Measurements from ENCODE around the gene SIRPB2.

SIRPB2 gene

DNA sequence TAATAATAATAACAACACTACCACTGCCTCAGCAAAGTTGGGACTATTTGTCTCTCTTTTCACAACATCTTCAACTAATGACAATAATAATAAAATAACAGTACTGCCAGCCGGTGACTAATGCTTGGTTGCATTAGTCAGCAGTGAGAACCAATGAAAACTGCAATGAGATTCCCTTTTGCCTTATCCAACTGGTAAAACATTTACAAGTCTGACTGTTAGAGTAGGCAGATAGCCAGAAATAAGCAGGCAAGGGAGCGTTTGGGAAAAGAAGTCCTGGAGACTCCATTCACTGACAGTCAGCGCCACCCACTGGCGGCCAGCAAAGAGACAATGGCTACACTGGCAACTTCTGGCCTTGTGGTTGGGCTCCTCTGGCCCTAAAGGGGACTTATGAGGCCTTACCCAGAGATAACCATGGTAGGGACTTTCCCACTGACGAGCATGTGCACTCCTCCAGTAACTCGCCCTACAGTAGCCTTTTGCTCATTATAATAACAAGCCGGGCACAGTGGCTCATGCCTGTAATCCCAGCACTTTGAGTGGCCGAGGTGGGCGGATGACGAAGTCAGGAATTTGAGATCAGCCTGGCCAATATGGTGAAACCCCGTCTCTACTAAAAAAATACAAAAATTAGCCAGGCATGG lies 21.2 kb downstream of the SIRPB2 start:
- peak; percentile 72 for DNase-seq

DNA sequence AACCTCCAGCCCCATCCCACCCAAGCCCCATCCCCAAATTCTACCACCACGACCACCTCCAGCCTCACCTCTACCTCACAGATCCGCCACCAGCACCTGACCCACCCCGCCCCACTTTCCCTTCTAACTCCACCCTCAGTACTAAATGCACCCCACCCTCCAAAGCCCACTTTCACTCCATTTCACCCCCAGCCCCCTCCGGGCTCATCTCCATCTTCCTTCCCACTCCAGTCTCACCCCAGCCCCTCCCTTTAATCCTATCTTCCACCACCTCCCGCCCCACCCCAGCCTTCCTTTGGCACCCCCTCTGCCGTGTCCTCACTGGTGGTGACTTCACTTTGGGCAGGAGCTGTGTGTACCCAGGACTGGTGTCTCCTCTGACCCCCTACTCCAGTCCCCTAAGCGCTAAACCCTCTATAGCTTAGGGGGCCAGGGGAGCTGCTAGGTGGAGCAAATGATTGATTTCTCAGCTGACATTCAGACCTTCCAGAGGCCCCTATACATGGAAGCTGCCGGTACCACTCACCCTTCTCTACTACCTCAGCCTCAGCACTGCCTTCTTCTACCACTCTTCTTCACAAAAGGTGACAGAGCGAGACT lies 21.8 kb downstream of the SIRPB2 start:
- DNase-seq = no peak

DNA sequence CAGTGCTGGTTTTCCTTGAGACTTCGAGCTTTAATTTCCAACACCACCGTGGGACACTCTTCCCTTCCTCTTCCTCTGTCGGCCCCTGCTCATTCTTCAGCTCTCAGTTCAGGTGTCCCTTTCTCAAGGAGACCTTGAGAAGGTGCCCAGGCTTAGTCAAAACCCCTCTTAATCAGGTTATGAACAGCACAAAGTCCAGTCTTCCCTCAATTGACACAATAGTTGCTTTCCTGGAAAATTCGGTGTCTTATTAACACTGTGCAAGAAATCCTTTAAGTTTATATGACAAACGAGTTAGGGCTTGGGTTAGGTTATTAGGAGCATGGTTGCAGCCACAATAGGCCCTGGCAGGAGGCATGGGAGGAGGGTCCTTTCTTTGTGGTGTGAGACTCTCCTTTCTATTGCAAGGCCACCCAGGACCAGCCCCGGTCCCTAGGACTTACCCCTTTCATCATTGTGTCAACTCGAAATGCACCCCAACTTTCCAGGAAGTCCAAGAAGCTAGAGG lies 23.0 kb downstream of the SIRPB2 start:
- no peak for DNase-seq

DNA sequence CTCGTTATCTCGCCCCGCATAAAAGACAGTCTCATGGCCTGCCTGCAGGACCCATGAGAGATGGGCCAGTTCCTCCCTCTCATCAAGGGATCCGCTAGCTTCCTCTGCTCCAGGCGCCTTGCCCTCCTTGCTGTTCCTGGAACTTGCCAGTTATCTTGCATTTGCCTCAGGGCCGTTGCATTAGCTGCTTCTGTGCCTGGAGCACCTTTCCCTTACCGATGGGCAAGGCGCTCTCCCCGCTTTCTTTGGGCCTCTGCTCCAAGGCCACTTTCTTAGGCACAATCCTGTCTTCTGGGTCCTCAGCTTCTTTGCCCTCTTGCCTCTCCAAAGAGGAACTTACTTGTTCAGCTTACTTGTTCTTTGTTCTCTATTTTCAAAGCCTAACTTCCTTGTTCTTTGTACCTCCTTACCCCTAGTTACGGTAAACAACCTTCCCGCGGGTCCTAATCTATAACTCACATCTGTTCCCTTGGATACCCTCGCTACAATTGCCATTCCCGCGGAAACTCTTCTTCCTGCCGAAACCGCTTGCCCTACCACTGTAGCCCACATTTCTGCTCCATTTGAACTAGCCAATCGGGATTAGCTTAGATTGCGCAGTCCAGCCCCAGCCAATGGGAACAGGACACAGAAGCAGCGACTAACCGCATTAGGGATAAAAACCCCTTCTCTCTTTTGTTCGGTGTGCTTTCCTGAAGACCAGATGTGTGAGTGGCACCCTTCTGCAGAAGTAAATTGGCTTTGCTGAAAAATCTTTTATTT lies 23.7 kb downstream of the SIRPB2 start:
- DNase-seq = no peak

DNA sequence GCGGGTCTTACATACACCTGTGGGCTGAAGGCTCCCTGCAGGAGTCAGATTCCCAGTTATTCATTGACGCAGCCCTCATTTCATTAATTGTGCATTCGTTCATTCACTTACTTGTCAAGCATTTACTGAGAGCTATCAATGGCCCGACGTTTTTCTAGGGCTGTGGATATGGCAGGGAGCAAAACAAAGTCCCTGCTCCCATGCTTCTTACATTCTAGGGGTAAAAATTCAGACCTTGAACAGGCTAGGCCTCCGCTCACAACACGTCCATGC lies 24.2 kb downstream of the SIRPB2 start:
- DNase-seq = no peak

DNA sequence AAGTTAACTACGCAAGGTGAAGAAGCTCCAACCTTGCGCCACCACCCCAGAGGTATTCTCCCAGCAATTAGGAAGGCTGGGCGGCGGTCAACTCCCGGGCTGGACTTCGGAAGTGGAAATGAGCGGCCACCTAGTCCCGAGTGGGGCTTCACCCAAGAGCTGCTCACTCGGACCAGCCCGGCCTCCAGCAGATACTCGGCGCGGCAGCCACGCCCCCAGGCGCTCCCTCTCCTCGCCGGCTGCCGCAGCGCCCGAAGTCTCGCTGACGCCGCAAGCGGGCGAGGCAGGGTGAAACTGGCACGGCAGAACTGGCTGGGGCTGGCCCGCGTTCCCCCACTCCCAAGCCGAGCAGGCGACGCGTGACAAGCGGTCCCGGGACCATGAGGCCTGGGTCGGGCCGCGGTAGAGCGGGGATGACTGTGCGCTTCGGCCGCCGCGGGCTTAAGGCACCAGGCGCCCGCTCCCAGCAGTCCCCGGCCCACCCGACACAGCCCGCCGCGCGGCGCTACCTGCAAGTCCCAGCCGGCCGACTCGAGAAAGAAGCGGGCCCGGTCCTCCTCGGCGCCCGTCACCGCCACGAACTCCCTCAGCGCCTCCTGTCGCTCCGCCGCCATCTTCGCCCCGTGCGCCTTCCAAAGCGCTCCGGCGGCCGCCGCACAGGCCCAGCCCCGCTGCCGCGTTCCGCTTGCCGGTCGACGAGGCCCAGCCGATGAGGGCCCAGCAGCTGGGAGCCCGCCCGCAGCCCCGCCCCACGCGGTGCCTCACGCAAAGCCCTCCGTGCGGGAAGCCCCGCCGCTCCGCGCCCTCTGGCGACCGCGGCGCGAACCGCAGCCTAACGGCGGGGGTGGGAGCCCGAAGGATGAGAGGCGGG lies 24.8 kb downstream of the SIRPB2 start, which contains the start of gene NSFL1C:
Gene NSFL1C (minus strand): TSS at position 639 of the 871 bp plus-strand sequence. CDS start 25 bp downstream, at position 614.
- peak; percentile 90 for DNase-seq

DNA sequence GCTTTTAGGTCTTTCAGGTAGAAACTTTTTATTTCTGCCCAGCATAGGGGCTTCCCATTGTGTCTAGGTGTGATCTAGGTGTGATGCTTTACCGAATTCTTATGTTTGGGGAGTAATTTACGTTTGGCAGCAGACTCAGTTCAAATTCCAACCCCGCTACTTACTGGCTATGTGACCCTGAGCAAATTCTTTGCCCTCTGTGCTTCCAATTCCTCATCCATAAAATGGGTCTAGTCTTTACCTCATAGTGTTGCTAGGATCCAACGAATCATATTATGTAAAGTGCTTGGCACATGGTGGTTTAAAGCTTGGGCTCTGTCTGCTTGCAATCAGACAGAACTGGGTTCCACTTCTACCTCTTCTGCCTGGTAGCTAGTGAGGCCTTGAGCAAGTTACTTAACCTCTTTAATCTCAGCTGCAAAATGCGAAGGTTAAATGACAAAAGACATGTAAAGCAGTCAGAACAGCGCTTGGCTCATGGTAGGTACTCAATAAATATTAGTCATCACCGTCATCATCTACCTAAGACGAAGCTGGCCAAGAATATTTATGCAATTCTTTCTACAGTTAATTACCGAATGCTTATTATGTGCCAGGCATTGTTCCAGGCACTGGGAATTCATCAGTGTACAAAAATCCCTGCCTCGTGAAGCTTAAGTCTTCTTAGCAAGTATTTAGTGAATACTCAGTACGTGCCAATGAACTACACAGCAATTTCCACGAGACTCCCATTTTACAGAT lies 25.6 kb downstream of the SIRPB2 start:
- no peak for DNase-seq

DNA sequence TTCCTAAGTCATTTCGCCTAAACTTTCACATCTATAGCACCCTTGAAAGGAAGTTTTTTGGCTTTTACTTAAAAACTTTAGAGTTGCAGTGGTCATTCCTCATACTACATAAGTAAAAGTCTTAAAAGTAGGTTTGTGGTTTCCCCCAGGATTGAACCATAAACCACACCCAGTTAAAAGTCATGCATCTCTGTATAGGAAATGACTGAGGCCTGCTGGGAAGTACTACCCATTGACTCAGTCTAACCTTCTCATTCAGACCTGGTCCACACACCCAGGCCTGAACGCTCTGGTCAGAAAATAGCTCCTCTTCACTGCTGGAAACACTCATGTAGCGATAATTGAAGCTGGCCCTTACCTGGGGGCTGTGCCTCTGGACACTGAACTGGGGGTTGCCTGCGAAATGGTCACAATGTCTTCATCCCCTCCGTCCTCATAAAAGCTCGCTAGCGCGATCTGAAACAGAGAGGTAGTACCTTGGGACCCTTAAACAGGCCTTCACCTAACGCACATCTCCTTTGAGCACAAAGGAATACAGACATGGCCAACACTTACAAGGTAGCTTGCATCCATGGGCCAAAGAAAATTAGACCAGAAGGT lies 27.1 kb downstream of the SIRPB2 start:
- DNase-seq = no peak

DNA sequence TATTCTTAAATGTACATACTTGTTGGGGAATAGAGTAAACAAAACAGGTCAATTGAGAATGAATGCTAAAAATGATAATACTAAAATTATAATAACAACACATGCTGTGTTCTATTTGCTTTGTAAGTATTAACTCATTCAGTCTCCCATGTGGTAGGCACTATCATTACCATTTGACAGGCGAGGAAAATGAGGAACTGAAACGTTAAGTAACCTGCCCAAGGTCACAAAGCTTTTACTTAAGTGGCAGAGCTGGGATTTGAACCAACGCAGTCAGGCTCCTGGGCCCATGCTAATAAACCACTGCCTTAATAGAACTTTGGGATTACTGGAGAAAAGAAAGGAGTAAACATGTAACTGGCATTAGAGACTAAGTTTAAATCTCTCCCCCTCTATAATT lies 28.4 kb downstream of the SIRPB2 start:
- DNase-seq = no peak

DNA sequence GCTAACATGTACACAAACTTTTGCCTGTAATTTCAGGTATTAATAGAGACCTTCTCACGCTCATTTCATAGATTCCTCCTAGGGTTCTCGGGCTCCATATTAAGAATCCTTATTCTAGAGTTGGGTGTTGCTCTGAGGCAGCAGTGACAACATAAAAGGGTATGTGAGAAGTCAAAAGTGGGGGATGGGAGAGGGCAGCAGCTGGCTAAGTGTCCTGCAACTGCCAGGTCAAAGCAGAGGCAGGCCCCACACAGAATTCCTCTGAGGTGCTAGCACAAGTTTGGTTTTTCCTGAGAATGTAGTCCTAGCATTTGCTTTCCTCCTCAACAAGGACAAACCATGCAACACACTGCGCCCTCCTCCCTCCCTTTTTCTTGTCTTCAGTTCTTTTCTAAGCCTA lies 29.2 kb downstream of the SIRPB2 start:
- DNase-seq = no peak

DNA sequence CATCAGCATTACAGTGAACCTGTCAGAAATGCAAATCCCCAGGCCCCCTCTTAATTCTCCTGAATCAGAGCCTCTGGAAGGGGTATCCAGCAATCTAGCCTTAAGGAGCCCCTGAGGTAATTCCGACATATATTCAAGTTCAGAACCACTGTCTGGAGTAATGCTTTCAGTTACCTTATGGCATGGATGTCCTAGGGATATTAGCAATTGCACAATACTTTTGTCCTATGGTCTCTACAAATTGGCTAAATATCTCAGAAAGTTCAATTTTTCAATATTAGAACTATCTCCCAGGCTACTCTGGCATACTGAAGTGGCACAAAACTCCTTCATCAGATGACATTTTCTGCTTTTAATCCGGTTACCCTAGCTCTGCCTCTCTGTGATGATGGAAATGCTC lies 30.9 kb downstream of the SIRPB2 start:
- DNase-seq = no peak

DNA sequence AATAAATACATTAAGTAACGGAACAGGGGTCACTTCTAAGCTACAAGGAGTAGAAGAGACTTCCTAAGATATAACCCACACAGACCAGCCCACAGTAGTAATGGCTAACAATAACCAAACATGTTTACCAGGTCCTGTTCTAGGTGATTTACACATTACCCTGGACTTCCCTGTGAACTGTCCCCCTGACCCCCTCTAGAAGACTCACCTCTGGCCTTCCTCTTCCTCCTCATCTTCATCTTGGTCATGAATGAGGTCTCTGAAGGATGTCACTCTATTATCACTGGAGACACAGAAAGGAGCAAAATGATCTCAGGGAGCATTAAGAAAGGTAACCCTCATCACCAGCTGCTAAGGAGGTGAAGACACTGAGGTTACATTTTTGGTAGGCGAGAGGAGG lies 33.2 kb downstream of the SIRPB2 start:
- no peak for DNase-seq

DNA sequence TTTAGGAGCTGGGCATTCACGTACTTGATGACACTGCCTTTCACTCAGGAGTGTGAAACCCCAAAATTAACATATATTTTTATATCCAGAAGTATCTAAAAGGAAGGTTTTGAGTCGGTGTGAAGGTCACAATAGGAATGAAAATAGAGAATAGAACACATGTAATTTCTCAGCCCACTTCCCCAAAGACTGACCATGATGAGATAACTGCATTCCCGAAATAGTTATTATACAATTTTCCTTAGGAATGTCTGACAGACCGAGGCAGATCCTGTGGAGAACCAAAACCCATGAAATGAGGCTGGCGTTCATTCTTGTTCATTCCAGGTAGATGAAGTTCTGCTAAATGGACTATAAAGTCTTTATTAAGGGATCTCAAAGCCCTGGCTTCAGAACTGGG lies 34.9 kb downstream of the SIRPB2 start:
- DNase-seq = no peak

DNA sequence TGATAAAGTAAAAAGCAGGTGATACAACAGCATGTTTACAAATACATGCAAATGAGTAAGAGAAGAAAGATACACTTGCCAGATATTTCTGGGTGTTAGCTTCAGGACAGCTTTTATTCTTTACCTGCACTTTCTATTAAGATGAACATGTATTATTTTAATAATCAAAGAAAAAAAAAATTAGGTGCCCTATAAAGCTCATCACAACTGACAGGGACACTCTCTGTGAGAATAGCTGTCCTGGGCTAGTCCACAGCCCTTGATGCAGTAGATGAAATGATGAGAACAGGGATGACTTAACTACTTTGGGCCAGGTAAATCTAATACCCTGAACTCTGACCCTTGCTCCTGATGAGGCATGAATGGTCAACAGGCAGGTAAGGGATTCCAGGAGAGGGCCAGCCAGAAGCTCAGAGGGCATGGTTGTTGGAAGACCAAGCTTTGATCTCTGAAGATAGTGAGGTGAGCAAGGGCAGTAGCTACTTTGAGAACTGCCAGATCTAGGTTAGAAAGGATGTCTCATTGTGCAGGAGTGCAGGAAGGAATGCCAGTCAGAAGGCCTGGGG lies 40.2 kb downstream of the SIRPB2 start:
- no peak for DNase-seq

DNA sequence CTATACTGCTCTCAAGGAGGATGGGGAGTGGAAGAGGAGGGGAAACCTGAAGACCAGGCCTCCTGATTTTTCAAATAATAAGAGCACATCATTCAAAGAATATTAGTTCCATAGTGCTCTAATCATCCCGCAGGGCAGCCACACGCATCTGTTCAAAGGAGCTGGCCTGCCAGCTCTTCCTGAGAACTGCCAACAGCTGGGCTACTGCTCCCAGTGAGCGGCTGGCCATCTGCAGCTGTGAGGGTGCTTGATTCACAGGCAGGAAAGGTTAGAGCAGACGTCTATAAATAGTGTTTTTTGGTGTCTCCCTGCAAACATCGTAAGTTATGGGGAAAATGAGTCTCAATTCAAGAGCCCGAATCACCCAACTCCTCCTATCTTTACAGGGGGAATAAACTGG lies 41.9 kb downstream of the SIRPB2 start:
- DNase-seq = no peak

DNA sequence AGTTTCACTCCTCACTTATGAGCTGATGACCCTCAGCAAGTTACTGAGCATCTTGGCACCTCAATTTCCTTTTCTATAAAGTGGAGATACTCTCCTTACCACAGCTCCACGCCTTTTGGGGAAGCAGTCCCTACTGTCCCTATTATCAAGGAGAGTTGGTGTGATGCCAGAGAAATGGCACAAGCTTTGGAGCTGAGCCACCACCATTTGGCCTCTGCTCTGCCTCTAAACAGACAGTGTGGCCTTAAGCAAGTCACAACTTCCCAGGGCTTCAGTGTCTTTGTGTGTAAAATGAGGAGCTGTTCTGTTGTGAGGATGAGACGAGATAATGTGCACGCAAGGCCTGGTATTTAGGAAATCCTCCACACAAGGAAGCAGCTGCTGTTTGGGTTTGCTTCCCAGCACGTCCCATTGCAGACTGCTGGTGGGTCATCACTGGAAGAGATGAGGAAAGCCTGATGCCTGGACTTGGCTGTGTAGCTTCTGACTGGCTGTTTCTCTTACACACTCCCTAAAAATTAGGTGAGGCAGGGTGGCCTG lies 43.1 kb downstream of the SIRPB2 start:
- no peak for DNase-seq

DNA sequence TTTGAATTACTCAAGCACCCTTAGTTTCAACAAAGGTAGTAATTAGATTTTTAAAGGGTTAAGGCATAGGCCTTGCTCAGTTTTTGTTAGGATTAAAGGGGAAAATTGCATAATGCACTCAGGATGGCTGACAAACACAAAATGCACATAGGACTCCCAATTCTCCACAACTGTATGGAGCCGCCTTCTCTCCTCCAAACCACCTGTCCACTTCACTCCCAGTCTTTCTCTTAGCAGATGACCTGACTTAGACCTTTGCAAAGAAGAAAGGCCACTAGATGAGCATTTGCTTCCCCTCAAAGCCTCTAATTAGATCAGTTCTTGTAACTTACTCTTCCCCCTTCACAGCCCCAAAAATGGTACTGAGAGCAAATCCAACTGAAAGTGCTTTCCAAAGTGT lies 44.7 kb downstream of the SIRPB2 start:
- no peak for DNase-seq

DNA sequence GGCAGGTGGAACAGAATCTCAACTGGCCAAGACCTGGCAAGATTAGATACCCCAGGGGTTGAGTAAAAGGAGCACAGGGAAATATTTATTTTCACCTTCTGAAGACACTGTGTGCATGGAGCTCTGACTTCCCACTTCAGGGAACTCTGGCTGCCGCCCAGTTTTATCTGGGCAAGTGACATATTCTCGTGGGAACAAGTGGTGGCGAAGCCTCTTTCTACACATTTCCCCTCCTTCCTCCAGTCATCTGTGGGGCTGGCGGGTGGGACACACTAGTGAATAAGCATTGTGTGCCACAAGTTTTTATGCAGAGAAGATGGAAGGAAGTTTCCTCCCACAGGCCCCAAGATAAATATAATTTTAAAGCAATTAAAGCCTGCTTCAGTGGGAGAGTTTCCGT lies 48.1 kb downstream of the SIRPB2 start:
- DNase-seq = no peak

DNA sequence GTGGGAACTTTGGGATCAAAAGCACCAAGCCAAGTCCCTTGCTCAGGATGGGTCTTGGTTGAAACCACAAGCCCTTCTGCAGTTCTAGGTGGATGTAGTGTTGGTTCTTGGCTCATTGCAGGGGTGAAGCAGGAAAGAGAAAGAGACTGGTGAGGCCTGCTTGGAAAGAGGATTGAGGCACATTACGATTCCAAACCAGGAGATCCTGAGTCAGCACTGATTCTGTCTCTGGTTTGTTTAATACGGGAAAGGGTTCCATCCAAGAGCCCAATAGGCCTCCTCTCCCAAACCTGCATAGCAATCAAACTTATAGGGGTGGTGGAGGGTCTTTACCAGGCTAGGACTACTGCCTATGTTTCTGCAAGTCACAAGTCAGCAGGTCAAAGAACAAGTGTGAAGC lies 48.9 kb downstream of the SIRPB2 start:
- DNase-seq = no peak

DNA sequence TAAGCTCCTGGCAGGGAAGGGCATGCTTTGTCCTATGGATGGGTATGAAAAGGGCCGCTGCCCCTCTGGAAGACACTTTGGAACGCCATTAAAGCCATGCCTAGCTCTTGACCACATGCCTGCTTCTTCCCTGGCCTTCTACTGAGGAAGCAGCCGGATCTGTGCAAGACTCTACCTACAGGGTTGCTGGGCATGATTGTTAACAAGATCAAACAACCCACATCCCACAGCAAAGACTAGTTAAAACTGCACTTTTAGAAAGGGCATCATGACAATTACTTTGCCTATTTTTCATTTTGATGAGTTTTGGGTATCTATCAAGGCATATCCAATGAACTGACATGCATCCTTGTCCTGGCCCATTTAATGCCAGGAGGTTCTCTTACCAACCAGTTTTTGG lies 50.1 kb downstream of the SIRPB2 start:
- DNase-seq = no peak

DNA sequence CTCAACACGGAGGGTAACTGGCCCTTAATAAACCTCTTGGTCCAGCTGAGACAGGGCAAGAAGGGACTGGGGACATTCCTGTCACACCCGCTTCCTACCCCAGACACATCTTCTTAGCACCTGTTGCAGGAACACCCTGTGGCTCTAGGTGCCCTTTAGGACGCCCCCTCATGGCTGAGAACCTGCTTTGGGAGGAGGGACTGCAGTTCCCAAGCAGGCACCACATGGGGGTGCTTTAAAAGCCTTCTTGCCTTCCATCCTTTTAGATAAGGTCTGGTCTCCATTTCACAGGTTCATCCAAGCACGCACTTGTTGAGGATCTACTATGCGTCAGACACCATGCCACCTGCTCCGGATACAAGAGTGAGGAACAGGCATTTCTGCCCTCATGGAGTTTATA lies 51.2 kb downstream of the SIRPB2 start:
- no peak for DNase-seq

DNA sequence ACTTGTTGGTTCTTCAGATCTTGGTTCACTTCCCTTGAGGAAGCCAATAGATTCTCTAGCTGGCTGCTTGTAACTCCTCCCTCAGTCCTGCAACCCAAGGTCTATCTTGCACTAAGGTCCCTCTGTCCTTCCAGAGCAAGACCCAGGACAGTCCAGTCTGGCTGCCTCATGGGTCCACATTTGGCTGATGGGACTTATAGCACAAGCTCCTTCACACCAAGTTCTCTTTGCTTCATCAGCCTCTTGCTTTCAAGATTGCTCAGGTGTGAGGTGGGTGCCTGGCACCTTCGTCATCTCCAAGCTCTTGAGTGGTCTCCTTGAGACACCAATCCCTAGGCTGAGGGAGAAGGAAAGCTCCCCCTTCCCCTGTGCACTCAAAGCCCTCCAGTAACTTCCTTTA lies 52.9 kb downstream of the SIRPB2 start:
- DNase-seq = no peak
